Measurements from ENCODE around the gene PAM16.

Gene PAM16

GRCh38 chr16:4293181-4293716, 57.9 kb downstream of the PAM16 start:
- DNase-seq: no peak

- no peak for DNase-seq
Observed at GRCh38 chr16:4291699-4292098, 59.4 kb downstream of the PAM16 start.
